ENCODE measurements around the gene HECTD2.
"Not testable (repeated sequence)": the region's sequence is repeated elsewhere in the genome, so short reads cannot be mapped to it uniquely, and the experiment has no call there.

Gene HECTD2

DNA sequence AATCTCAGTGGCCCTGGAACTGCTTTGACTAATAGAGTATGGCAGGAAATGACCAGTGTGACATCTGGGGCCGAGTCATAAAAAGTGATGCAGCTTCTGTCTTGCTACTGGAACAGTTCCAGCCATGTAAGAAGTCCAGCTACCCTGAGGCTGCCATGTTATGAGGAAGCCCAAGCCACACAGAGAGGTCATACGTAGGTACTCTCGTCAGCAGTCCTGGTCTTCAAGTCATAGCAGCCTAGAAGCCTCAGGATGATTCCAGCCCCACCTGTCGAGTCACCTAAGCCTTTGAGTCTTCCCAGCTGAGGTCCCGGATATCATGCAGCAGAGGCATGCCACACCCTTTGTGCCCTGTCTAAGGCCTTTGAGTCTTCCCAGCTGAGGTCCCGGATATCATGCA, 130.6 kb downstream of the HECTD2 start:
- DNase-seq = no peak

DNA sequence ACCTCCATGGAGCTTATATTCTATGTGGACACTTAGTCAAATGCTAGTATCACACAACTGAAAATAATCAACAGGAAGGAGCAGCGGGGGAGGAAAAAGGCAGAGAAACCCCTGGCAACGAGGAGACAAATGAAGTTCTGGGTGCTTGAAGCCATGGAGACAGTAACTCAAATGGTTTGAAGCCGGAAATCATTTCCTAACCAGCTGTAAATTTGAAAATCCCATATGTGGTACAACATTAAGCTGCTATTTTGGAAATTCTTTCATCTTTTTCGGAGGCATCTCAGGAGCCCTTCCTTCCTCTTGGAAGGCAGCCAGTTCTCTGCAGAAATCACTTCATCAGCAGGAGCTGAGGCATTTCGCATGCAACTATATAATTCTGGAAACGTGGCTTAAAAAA, 131.3 kb downstream of the HECTD2 start:
- no peak for DNase-seq

DNA sequence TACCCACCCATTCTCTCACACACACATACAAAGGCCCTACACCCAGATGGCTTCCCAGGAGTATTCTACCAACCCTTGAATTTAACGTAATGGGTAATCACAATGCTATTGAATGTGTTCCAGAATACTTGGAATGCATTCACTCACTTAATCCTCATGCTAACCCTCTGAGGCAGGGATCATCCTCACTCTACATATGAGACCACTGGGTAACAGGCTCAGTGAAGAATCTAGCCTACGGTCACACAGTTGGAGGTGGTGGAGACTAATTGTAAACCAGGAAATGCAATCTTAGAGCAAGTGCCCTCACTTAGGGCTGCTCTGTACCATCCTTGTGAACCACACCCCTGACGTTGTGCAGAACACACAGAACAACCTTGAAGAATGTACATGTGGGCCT, 135.2 kb downstream of the HECTD2 start:
- DNase-seq = no peak

DNA sequence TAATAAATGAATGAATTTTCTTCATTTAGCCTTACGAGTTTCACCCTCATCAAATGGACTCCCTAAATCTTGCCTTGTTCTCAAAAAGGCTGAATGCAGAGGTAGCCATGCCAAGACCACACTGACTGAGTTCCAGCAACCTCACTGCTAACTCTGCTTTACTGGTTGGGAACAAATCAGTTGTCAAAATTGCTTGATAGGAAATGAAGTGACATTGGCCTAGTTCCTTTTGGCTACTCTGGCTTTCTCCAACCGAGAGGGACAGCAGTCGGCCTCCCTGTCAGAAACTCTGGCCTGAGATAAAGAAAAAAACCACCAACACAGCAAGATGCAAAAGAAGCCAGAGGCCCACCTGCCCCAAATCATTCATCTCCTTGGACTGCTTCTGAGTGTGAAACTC, 135.7 kb downstream of the HECTD2 start:
- DNase-seq = no peak

DNA sequence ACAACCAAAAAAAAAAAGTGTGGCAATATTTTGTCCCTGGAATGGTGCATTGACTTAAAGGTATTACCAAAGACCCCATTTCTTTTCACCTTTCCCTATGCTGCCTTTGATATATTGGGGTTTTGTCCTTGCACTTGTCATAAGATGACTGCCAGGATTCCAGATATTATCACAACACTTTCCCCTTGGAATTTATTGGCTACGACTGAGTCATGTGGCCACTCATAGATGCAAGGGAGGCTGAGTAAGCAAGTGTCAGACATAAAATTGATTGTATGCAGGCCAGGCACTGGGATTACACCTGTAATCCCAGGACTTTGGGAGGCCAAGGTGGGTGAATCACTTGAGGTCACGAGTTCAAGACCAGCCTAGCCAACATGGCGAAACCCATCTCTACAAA, 139.1 kb downstream of the HECTD2 start:
- no peak for DNase-seq

DNA sequence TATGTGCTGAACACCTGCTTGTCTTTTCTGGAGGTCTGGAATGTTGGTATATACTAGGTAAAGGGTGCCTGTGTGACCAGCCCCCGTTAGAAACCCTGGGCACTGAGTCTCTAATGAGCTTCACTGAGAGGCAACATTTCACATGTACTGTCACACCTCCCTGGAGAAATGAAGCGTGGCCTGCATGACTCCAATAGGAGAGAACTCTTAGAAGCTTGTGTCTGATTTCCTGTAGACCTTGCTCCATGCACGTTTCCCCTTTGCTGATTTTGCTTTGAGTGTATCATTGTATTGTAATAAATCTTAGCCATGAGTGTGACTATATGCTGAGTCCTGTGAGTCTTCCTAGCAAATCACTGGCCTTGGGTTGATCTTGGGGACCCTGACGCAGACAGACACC, 139.9 kb downstream of the HECTD2 start:
- DNase-seq = no peak

DNA sequence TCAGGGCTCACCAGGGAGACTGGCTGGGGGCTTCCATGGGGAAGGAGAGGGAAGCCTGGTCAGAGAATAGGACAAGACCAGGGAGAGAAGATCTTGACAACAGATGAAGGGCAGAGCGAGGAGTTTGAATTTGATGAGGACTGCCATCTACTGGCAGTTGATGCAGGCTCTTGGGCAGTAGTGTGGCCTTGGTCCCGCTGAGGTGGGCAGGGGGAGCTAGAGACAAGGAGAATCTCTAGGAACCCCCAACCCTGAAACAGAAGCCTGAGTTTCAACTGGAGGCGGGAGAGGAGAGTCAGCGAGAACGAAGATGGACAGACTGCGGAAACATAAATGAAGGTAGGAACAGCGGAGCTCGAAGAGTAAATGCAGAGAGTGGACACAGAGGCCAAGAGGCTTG, 141.7 kb downstream of the HECTD2 start:
- peak; percentile 9 for DNase-seq

DNA sequence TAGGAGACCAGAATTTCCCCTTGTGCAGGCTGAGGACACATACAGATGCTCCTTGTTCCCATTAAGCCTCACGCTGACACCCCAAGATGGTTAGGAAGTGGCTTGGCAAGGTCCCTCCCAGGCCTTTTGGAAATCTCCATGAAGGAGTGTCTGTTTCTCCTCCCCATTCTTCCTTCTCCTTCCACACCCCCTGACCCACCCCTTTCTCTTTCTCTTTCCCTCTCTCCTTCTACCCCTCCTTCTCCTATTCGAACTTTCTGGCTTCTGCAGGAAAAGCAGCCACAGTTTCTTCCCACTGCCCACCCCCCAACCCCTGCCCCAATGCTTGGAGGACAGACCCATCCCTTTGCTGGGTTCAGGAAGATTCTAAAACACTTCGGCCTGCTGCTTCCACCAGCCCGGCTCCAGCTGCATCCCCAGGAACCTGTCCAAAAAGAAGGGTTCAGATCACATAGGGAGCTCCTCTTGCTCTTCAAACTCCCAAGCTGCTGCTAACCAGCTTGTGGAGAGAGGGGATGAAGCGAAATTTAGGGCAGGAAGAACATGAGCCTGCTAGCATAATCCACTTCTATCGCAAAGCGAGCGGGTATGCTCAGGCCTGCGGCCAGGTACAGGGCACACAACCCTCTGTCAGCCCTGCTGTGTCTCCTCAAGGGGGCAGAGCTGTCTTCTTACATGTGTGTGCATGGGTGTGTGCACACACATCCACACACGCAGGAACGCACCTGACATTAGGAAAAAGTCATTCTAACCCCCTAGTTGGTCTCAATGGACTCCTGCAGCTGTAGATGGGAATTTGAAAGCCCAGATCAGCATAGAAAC, 142.3 kb downstream of the HECTD2 start:
- DNase-seq = no peak

DNA sequence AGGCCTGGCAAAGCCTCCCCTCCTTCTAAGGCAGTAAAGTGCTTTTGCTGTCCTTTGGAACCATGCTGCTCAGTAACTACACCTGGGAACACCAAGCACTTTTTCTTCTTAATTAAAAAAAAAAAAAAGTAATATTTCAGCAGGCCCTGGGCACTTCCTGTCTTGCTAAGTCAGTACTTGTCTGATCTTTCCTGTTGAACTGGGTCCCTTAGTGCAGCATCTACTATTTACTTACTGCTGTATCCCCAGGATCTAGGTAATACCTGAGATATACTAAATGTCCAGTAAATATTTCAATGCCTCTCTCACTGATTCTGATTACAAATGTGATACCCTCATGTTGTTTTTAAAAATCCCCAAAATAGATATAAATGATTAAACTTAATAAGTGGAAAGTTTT, 145.3 kb downstream of the HECTD2 start:
- DNase-seq = no peak

DNA sequence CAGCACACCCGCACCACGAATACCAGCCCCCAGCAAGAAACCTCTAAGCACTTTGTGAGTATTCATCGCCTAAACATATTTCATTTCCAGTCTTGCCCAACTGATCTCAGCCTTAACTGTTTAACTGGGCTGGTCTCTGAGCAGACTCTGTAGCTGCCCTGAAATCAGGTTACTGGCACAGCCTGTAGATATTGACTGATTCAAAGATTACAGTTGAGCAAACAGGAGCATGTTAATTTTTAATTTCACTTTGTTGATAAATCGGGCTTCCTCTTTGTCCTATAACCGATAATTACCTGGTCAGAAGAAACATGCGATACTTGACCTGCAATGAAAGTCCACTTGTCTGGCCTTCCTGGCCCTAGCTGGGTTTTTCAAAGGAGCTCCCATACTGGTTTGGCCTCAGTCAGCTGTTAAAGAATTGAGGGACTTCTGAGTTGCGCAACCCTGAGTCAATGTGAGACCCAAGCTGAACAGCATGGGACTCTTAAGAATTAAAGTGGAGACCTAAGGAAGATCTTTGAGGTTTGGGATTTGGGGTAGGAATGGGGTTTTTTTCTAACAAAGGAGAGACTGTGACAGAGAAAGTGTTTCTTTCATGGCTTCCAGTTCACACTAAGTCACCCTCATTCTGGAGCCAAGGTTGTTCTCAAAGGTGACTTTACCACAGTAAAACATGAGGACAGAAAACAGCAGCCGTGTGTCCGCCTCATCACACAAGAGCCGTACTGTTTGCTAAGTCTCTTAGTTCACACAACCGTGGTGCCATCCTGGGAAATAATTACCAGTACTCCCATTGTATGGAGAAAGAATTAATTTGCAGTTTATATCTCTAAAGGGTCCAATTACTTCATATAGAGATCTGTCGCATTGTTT, 146.8 kb downstream of the HECTD2 start:
- no peak for DNase-seq

DNA sequence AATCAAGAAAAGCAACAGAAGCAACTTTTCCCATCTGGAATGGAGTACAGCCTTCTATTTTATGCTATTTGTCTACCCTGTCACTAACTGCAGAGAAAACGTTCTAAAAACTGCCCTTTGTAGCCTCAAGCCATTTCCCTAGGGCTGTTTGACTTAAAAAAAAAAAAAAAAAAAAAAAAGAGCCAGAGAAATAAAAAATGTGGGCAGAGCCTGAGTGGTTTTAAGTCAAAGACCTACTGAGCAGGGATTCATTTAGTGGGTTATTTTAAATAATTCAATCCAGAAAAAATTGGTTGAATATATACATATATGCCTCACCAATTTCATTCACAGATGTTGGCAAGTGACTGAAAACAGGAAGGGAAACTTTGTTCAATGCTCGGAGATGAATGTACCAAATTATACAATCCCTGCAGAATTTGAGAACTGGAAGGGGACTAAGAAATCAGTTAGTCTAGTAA, 147.5 kb downstream of the HECTD2 start:
- no peak for DNase-seq

DNA sequence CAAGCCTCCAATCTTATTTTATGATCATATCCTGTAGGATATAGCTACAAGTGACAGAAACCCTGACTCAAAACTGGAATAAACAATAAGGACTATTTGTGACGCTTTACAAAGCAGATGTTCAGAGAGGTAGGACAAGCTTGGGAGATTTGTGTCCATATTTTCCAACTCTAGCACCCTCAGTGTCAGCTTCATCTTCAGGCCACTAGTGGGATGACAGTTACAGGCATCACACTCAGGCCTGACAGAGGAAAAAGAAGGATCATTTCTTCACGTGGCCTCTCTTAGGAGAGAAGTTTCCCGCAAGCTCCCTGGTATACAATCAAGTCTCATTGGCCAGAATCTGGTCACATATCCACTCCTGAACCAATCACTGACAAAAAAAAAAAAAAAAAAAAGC, 148.3 kb downstream of the HECTD2 start:
- DNase-seq = no peak

DNA sequence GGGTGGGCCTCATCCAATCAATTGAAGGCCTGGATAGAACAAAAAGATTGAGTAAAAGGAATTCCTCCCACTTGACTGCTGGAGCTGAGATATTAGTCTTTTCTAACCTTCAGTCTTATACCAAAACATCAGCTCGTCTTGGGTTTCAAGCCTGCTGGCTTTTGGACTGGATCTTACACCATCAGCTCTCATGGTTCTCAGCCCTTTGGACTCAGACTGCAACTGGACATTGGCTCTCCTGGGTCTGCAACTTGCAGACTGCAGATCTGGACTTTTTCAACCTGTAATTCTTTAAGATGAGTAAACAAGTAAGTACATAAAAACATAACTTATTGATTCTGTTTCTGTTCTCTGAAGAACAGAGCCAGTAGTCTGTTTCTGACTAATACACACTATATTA, 149.0 kb downstream of the HECTD2 start:
- no peak for DNase-seq

DNA sequence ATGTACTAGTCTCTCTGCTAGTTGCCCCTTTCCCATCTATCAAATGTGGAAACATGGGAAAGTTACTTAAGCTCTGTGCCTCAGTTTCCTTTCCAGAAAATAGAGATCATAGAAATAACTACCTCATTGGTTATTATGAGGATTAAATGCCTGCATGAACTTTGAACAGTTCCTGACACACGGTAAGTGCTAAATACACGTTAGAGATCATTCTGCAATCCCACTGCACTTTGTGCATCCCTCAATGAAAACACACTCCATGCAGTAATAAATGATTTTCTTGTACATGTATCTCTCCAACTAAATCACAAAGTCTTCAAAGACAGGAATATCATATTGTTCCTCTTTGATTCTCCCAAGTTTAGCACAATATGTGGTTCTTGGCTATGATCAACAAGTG, 149.6 kb downstream of the HECTD2 start:
- DNase-seq = no peak

DNA sequence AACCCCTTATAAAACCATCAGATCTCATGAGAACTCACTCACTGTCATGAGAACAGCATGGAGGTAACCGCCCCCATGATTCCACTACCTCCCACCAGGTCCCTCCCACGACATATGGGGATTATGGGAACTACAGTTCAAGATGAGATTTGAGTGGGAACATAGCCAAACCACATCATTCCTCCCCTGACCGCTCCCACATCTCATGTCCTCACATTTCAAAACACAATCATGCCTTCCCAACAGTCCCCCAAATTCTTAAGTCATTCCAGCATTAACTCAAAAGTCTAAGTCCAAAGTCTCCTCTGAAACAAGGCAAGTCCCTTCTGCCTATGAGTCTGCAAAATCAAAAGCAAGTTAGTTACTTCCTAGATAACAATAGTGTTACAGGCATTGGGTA, 150.7 kb downstream of the HECTD2 start:
- not testable (repeated sequence) for DNase-seq

DNA sequence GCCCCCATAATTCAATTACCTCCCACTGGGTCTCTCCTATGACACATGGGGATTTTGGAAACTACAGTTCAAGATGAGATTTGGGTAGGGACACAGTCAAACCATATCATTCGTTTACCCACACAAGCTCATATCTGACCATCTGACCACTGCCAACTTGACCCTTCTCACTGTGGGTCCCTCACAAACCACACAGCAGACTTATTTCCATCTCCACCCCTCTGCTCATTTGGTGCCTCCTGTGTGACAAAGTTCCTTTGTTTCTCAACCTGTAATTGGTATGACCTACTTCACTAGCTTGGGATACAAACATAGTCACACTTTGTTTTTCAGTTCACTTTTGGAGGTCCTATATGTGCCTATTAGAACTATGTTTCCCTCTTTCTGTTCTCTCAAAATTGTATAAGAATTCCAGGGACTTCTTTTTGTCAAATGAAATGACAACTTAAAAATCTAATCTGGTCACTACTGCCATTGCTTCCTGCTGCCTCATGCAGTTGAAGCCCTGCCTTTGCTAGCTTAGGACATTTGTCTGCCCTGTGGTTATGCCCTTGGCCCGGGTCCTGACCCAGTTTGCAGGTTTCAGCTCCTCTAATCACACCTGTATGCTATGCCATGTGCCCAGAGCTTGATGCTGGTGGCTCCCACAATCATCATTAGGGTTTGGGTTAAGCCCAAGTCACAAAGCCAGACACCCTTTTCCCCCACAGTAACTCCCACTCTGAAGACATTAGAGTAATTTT, 152.9 kb downstream of the HECTD2 start:
- DNase-seq = no peak

DNA sequence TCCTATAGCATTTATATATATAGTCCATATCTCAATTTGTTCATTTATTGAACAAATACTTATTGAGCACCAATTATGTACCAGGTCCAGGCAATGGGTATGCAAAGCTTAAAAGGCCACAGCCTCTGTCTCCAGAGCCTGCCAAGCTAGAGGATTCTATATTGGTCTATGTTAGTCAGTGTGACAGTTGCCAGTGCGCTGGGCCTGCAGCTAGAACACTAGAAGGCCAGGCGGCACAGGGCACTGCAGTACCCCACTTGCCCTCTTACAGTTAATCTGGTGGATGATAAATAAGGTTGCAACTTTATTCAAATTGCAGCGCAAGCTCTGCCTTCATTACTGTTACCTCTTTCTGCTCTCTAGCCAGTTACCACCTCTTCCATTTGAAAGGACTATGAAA, 153.9 kb downstream of the HECTD2 start:
- DNase-seq = no peak
